ENCODE results near the gene RABGGTA.

The RABGGTA gene

GRCh38 chr14:24271134-24271833 is at the start of gene RABGGTA:
Gene RABGGTA, minus strand, starts transcription at chr14:24271597. Its CDS starts 482 bp downstream, at chr14:24271115.
- peak; percentile 94 for DNase-seq

GRCh38 chr14:24317141-24317928 is 45.9 kb upstream of the RABGGTA start:
- no peak for DNase-seq

DNA sequence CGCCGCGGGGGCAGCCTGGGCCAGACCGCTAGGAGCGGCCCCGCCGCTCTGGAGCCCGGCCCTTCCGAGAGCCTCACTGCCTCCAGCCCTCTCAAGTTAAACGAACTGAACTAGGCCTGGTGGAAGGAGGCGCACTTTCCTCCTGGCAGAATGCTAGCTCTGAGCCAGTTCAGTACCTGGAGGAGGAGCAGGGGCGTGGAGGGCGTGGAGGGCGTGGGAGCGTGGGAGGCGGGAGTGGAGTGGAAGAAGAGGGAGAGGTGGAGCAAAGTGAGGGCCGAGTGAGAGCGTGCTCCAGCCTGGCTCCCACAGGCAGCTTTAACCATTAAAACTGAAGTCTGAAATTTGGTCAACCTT is 45.2 kb upstream of the RABGGTA start:
- DNase-seq, result no peak

DNA sequence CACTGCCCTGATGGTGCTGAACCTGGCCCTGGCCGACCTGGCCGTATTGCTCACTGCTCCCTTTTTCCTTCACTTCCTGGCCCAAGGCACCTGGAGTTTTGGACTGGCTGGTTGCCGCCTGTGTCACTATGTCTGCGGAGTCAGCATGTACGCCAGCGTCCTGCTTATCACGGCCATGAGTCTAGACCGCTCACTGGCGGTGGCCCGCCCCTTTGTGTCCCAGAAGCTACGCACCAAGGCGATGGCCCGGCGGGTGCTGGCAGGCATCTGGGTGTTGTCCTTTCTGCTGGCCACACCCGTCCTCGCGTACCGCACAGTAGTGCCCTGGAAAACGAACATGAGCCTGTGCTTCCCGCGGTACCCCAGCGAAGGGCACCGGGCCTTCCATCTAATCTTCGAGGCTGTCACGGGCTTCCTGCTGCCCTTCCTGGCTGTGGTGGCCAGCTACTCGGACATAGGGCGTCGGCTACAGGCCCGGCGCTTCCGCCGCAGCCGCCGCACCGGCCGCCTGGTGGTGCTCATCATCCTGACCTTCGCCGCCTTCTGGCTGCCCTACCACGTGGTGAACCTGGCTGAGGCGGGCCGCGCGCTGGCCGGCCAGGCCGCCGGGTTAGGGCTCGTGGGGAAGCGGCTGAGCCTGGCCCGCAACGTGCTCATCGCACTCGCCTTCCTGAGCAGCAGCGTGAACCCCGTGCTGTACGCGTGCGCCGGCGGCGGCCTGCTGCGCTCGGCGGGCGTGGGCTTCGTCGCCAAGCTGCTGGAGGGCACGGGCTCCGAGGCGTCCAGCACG is 44.6 kb upstream of the RABGGTA start:
- no peak for DNase-seq

- no peak for DNase-seq
Measured at GRCh38 chr14:24315243-24315806, 43.9 kb upstream of the RABGGTA start.

- no peak for DNase-seq
Measured at GRCh38 chr14:24314377-24315193, 43.2 kb upstream of the RABGGTA start.

DNA sequence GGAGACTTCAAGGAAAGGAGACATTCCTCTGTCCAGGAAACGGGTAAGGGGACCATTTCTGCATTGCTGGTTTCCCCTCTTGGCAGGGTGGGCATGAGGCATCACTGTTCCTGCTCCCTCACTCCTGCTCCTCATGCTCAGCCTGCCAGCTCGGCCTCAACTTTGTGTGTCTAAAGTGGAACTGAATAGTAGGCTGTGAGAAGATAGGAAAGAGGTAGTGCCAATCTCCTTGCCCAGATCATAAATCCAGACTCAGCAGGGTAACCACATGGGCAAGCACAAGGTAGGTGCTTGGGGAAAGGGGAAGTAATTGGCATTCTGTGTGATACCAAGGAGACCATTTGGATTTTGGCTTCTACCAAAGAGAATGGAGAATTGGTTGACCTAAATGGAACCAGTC is 42.5 kb upstream of the RABGGTA start:
- DNase-seq, result no peak

GRCh38 chr14:24312736-24313507 is 41.5 kb upstream of the RABGGTA start:
- peak; percentile 55 for DNase-seq

GRCh38 chr14:24311837-24312615 is 40.6 kb upstream of the RABGGTA start:
- DNase-seq, result peak; percentile 24

- peak; percentile 75 for DNase-seq
Measured at GRCh38 chr14:24310646-24311604, 39.5 kb upstream of the RABGGTA start, which contains the start of gene LTB4R. Gene LTB4R, plus strand, starts transcription at chr14:24311502. Its CDS starts 4,150 bp downstream, at chr14:24315652.

GRCh38 chr14:24310265-24310645 is 38.9 kb upstream of the RABGGTA start:
- no peak for DNase-seq

GRCh38 chr14:24309538-24310264 is 38.3 kb upstream of the RABGGTA start, which contains the start of gene LTB4R2:
Gene LTB4R2, plus strand, starts transcription at chr14:24310140. Its CDS starts 525 bp downstream, at chr14:24310665.
- DNase-seq, result no peak

- DNase-seq, result no peak
Measured at GRCh38 chr14:24308342-24309124, 37.1 kb upstream of the RABGGTA start.

DNA sequence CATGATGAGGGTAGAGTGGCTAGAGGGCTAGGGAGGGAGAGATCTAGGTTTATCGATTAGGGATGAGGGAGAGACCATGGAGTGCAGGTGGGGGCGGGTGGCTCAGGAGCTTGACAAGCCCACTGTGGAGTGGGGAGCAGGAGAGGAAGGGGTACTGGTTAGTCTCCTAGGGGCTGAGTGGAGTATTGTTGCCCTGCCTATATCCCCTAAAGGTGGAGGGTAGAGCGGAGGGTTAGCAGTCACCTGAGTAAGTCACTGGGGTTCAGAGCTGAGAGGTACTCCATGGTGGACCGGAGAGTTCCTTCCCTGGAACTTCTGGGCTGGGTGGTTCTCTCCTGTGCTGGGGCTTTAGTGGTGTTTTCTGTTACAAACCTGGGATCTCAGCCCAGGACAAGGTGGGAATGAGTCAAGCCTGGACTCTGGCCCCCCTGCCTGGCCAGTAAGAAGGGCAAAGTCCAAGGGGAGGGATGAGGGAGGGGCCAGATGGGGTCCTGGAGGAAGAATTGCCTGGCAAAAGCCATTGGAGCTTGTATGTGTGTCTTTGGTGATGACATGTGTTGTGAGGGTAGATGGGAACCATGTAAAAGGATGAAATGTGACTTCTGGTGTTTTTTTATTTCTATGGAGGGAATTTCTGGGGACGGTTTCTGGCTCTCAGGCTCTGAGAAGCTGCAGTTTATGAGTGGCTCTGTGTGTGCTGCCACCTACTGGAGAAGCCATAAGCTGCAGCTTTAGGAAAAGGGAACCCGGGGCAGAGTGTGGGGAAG is 36.4 kb upstream of the RABGGTA start, which contains the start of gene CIDEB:
Gene CIDEB, minus strand, starts transcription at position 403 of the 767 bp plus-strand sequence. Its CDS starts 119 bp downstream, at position 284.
- DNase-seq, result peak; percentile 69

DNA sequence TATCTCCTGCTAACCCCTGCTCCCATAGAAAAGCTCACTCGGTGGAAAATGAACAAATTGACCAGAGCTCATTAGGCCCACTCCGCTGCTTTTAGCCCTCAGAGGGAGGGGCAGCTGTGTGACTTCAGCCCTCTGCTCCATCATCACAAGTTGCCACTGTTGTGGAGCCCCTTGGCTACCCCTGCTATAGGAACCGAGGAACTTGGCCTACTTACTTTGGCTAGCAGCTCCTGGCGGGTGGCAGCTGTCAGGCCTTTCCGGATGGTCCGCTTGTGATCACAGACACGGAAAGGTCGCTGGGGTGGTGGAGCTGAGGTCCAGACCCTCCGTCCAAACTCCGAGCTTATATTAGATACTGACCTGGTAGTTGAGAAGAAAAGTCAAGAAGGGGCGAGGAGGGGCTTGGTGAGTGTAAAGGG is 35.8 kb upstream of the RABGGTA start:
- DNase-seq, result no peak

- no peak for DNase-seq
Measured at GRCh38 chr14:24304019-24304387, 32.6 kb upstream of the RABGGTA start.

Data from CD4-positive, alpha-beta T cell treated with Interleukin-17A for 4 hours (primary cell).